BJ (cell line): ENCODE results near the gene SMARCD1. TPM values are rescaled to one million over a fixed set of nuclear protein-coding genes. Genes with fewer than 3 reads are reported as not detected.

Experiments
- CTCF ChIA-PET: fragments of 350-600 bp; formaldehyde crosslinking; extraction: SDS; loops from one replicate; lab custom pipeline; 2021; ENCODE audit warnings: antibody characterized with exemption, inconsistent platforms; lab: Yijun Ruan, JAX
- POLR2A ChIA-PET: fragments of 300-600 bp; sonication (Branson Sonifier 250); formaldehyde crosslinking; extraction: SDS; loops from one replicate; lab custom pipeline; 2021; ENCODE audit warnings: antibody characterized with exemption; lab: Charles Lee
- DNase-seq: peaks from one replicate; pipeline ENCODE4 v3.0.0-alpha.2; 2011; ENCODE audit warnings: low read depth
- H3K27me3 ChIP-seq: 2 replicates; pipeline ENCODE4 v1.6.0; 2011; ENCODE audit warnings: low read length; ENCODE audit not compliant: control insufficient read depth, insufficient read depth
- H3K36me3 ChIP-seq: 2 replicates; pipeline ENCODE4 v1.5.1; 2011; ENCODE audit warnings: low read length; ENCODE audit not compliant: control insufficient read depth, insufficient read depth
- H3K4me3 ChIP-seq: 2 replicates; pipeline ENCODE4 v1.5.1; 2011; ENCODE audit warnings: low read depth, mild to moderate bottlenecking, control low read depth, low read length
- polyA plus RNA-seq: library from polyadenylated mRNA; depleted of rRNA; stranded (reverse); fragments of >200 nt; gene quantifications from 2 replicates; pipeline ENCODE4 v1.2.3, GENCODE V29; 2011
- TF ChIP-seq, protein P1 (sequence below): IDR thresholded peaks from 2 replicates; pipeline ENCODE4 v1.5.1; 2011; ENCODE audit warnings: low read depth, mild to moderate bottlenecking, control low read depth, inconsistent platforms, low read length, moderate library complexity; ENCODE audit not compliant: insufficient read depth

Gene SMARCD1
- polyA plus RNA-seq, 1 experiment, result 56.0 TPM

DNA sequence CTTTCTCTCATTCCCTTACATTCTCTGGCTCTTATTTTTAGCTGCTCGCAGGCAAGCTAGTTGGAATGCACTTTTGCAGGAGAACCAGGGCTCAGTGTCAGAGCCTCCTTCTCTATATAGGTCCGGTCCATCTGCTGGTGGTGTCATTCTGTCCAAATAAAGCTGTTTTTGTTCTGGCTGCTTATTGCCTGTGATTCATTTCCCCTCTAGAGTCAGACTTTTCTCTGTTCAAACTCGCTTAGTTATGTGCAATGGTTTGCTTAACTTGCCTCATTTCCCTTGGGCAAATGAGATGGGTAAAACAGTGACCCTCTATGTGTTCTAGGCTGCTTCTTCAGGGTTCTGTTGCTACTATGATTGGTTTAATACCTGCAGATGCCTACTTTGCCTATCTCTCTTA lies 2.9 kb downstream of the SMARCD1 start:
- peaks cover 11% of the 10 kb centered on the region for H3K36me3 ChIP-seq
- no peak for DNase-seq
- ChIA-PET CTCF (interaction anchor here (0.5 to 6.1 kb wide), 14 partner anchors 11 to 683 kb away, joined by 3 to 58 read pairs (median 4); partner anchors contain the start of genes COX14, DIP2B and GPD1), POLR2A (no interaction called here)
- no peak overlapping the region for H3K4me3 ChIP-seq
- TF ChIP-seq, protein P1, sequence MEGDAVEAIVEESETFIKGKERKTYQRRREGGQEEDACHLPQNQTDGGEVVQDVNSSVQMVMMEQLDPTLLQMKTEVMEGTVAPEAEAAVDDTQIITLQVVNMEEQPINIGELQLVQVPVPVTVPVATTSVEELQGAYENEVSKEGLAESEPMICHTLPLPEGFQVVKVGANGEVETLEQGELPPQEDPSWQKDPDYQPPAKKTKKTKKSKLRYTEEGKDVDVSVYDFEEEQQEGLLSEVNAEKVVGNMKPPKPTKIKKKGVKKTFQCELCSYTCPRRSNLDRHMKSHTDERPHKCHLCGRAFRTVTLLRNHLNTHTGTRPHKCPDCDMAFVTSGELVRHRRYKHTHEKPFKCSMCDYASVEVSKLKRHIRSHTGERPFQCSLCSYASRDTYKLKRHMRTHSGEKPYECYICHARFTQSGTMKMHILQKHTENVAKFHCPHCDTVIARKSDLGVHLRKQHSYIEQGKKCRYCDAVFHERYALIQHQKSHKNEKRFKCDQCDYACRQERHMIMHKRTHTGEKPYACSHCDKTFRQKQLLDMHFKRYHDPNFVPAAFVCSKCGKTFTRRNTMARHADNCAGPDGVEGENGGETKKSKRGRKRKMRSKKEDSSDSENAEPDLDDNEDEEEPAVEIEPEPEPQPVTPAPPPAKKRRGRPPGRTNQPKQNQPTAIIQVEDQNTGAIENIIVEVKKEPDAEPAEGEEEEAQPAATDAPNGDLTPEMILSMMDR, result no peak
- H3K27me3 ChIP-seq, result no peaks in the 10 kb centered on the region

GRCh38 chr12:50088577-50089335 lies 3.6 kb downstream of the SMARCD1 start:
- Histone ChIP-seq H3K36me3 (peaks cover 12% of the 10 kb centered on the region), H3K4me3 (no peak overlapping the region), H3K27me3 (no peaks in the 10 kb centered on the region)
- TF ChIP-seq, protein P1, result peak; percentile 85
- no peak for DNase-seq
- ChIA-PET CTCF (interaction anchor here (0.7 to 6.1 kb wide), 16 partner anchors 12 to 416 kb away, joined by 3 to 58 read pairs (median 4); partner anchors contain the start of genes COX14, DIP2B and GPD1), POLR2A (no interaction called here)

- TF ChIP-seq, protein P1, result no peak
- POLR2A ChIA-PET, result no interaction called here
- Histone ChIP-seq H3K4me3 (no peak overlapping the region), H3K27me3 (no peaks in the 10 kb centered on the region), H3K36me3 (peaks cover 15% of the 10 kb centered on the region)
- CTCF ChIA-PET, result interaction anchor here (0.7 to 6.1 kb wide), 13 partner anchors 10 to 250 kb away, joined by 3 to 58 read pairs (median 4); partner anchors contain the start of genes COX14 and GPD1
- no peak for DNase-seq
Measured at GRCh38 chr12:50089730-50090129, 4.6 kb downstream of the SMARCD1 start.

- TF ChIP-seq, protein P1, result no peak
- Histone ChIP-seq H3K36me3 (peaks cover 15% of the 10 kb centered on the region), H3K4me3 (no peak overlapping the region), H3K27me3 (no peaks in the 10 kb centered on the region)
- no peak for DNase-seq
- ChIA-PET CTCF (interaction anchor here (0.7 to 6.1 kb wide), 8 partner anchors 11 to 224 kb away, joined by 3 to 58 read pairs (median 4); partner anchors contain the start of genes COX14 and GPD1), POLR2A (no interaction called here)
Measured at GRCh38 chr12:50090391-50090790, 5.2 kb downstream of the SMARCD1 start.

- TF ChIP-seq, protein P1, result no peak
- ChIA-PET CTCF (interaction anchor here (0.6 to 8.3 kb wide), 3 partner anchors 9 to 690 kb away, joined by 3 to 49 read pairs (median 31); partner anchors contain the start of gene COX14), POLR2A (no interaction called here)
- Histone ChIP-seq H3K36me3 (peaks cover 35% of the 10 kb centered on the region), H3K4me3 (no peak overlapping the region), H3K27me3 (no peaks in the 10 kb centered on the region)
- DNase-seq, result no peak
Measured at GRCh38 chr12:50097952-50098351, 12.8 kb downstream of the SMARCD1 start.
